IPS-NIHi11 (cell line): ENCODE data around the gene PTPRG.
A peak's percentile ranks its signal among the peaks of the same experiment; 100 is the strongest.

Experiments
- DNase-seq: peaks from one replicate; pipeline ENCODE4 v3.0.0; 2012; ENCODE audit warnings: mixed read lengths, low spot score

Gene PTPRG

GRCh38 chr3:62159056-62159708 lies 597.8 kb downstream of the PTPRG start:
- no peak for DNase-seq

GRCh38 chr3:62159709-62160092 lies 598.3 kb downstream of the PTPRG start:
- DNase-seq = no peak

- no peak for DNase-seq
Observed at GRCh38 chr3:62161371-62161770, 600.0 kb downstream of the PTPRG start.

GRCh38 chr3:62164196-62164595 lies 602.8 kb downstream of the PTPRG start:
- DNase-seq = no peak

GRCh38 chr3:62164746-62165145 lies 603.4 kb downstream of the PTPRG start:
- no peak for DNase-seq

GRCh38 chr3:62167566-62168262 lies 606.3 kb downstream of the PTPRG start:
- DNase-seq = no peak

- DNase-seq = no peak
Observed at GRCh38 chr3:62168356-62168755, 607.0 kb downstream of the PTPRG start.

GRCh38 chr3:62169906-62170660 lies 608.7 kb downstream of the PTPRG start:
- DNase-seq = no peak

- no peak for DNase-seq
Observed at GRCh38 chr3:62171789-62172188, 610.4 kb downstream of the PTPRG start.

GRCh38 chr3:62172199-62172598 lies 610.8 kb downstream of the PTPRG start:
- DNase-seq = no peak

GRCh38 chr3:62173939-62174515 lies 612.7 kb downstream of the PTPRG start:
- DNase-seq = no peak

- no peak for DNase-seq
Observed at GRCh38 chr3:62175161-62175560, 613.8 kb downstream of the PTPRG start.

- no peak for DNase-seq
Observed at GRCh38 chr3:62178032-62178431, 616.7 kb downstream of the PTPRG start.

- DNase-seq = peak; percentile 43
Observed at GRCh38 chr3:62178739-62179600, 617.6 kb downstream of the PTPRG start.

GRCh38 chr3:62180514-62180913 lies 619.1 kb downstream of the PTPRG start:
- DNase-seq = no peak

GRCh38 chr3:62183087-62183486 lies 621.7 kb downstream of the PTPRG start:
- no peak for DNase-seq

GRCh38 chr3:62183969-62184368 lies 622.6 kb downstream of the PTPRG start:
- DNase-seq = no peak

- peak; percentile 17 for DNase-seq
Observed at GRCh38 chr3:62184559-62184958, 623.2 kb downstream of the PTPRG start.

- DNase-seq = peak; percentile 45
Observed at GRCh38 chr3:62187022-62187431, 625.7 kb downstream of the PTPRG start.

- peak; percentile 83 for DNase-seq
Observed at GRCh38 chr3:62188681-62189375, 627.5 kb downstream of the PTPRG start.

- no peak for DNase-seq
Observed at GRCh38 chr3:62189376-62189698, 628.0 kb downstream of the PTPRG start.
